Psoas muscle (tissue), 8 donors: ENCODE data around the gene IGFL4. TPM values are rescaled to one million over a fixed set of nuclear protein-coding genes. Genes with fewer than 3 reads are reported as not detected.

ENCODE experiments used
- ATAC-seq, 4 donors: fragments of 200-7000 bp; cut with Tn5 transposase; one replicate each; pipeline ENCODE4 v1.9.1; 2020; ENCODE audit warnings: moderate library complexity in 3 of 4, mild to moderate bottlenecking in 2 of 4
- DNase-seq, 2 donors: peaks; one replicate each; pipeline ENCODE4 v3.0.0-alpha.2; 2020
- H3K27ac ChIP-seq: fragments of 200-600 bp; one replicate; pipeline ENCODE4 v1.8.0; 2022
- H3K27me3 ChIP-seq, 3 donors: fragments of 200-600 bp in 1 of 3; one replicate each; pipeline versions ENCODE4 v1.6.1 to v1.8.0; 2013 to 2022; ENCODE audit warnings: low read length in 2 of 3, mild to moderate bottlenecking in 2 of 3, moderate library complexity in 1 of 3; ENCODE audit not compliant: insufficient read depth in 3 of 3
- H3K36me3 ChIP-seq, 2 donors: fragments of 200-600 bp in 1 of 2; one replicate each; pipeline versions ENCODE4 v1.6.1 to v1.8.0; 2013 to 2022; ENCODE audit warnings: low read depth in 1 of 2, mild to moderate bottlenecking in 1 of 2, moderate library complexity in 1 of 2; ENCODE audit not compliant: insufficient read depth in 1 of 2
- H3K4me1 ChIP-seq: fragments of 200-600 bp; one replicate; pipeline ENCODE4 v1.8.0; 2022
- H3K4me3 ChIP-seq: fragments of 200-600 bp; one replicate; pipeline ENCODE4 v1.8.0; 2022; ENCODE audit warnings: mild to moderate bottlenecking
- H3K9me3 ChIP-seq: fragments of 200-600 bp; one replicate; pipeline ENCODE4 v1.8.0; 2022
- CTCF ChIP-seq: fragments of 200-600 bp; IDR thresholded peaks from one replicate; pipeline ENCODE4 v1.8.0; 2022; ENCODE audit warnings: antibody characterized with exemption
- WGBS, 3 donors: extraction: QIAGEN DNeasy Blood & Tissue Kit; methylation state at CpG; one replicate each; pipeline versions ENCODE4 v1.1.6 to v1.1.7; 2013; 5-methylcytosine and 5-hydroxymethylcytosine counted together
- intact Hi-C, 2 donors: fragments of 100-400 bp; cut with DNase I; formaldehyde crosslinking; loops; one replicate each; pipeline versions ENCODE4 v1.11.0 to v1.14.2; 2022
- polyA plus RNA-seq, 3 donors: library from polyadenylated mRNA; stranded (reverse); fragments of 200-250 nt; gene quantifications; one replicate each; pipeline ENCODE4 v1.2.3, GENCODE V29; 2013
- total RNA-seq, 4 donors: library from RNA; stranded (reverse); fragmentation: NEBNext Ultra II Directional in 2 of 4; extraction: Animal tissue kit (Norgen Biotek cat#: 25700) in 2 of 4; gene quantifications; one replicate each; pipeline versions ENCODE4 v1.2.1 to v1.2.4, GENCODE V29; 2021 to 2023
- donor health status: healthy with polysubstance abuse.
- donor health status: DM: no; HTN: no; CAD: no; lungs with moderate emphysema.
- donor health status: Bipolar disorder and iron deficiency.
- donor health status: healthy.
- donor health status: DM: yes; HTN: yes; CAD: no.
- donor health status: DM: no; HTN: no; CAD: no.
- donor health status: DM: no; HTN: no; CAD: no.
- donor health status: DM: yes; HTN: yes; CAD: no.

Gene IGFL4
- total and polyA plus RNA-seq, 7 donors = not detected

GRCh38 chr19:46042252-46042883, 1.6 kb upstream of the IGFL4 start:
- TF ChIP-seq CTCF = no peak
- DNase-seq (no peak), ATAC-seq (no peak)
- Histone ChIP-seq H3K27ac (no peak overlapping the region), H3K4me3 (no peak overlapping the region), H3K9me3 (no peaks in the 10 kb centered on the region), H3K27me3 (peaks cover 0 to 42% (median 13%) of the 10 kb centered on the region in 3 donors), H3K4me1 (no peaks in the 10 kb centered on the region), H3K36me3 (no peaks in the 10 kb centered on the region)
- intact Hi-C loops = no loop called here
- WGBS, 3 donors = 59 to 81% (median 67%) methylated on average over 5 of the region's 5 CpGs

- ATAC-seq (no peak), DNase-seq (no peak)
- peaks cover 0 to 45% (median 13%) of the 10 kb centered on the region in 3 donors for H3K27me3 ChIP-seq
- no peak overlapping the region for H3K4me3 ChIP-seq
- no peaks in the 10 kb centered on the region for H3K4me1 ChIP-seq
- intact Hi-C loops = no loop called here
- H3K27ac ChIP-seq = no peak overlapping the region
- 75 to 96% (median 87%) methylated on average over 6 of the region's 6 CpGs for WGBS, 3 donors
- H3K9me3 ChIP-seq = no peaks in the 10 kb centered on the region
- no peak for TF ChIP-seq CTCF
- no peaks in the 10 kb centered on the region for H3K36me3 ChIP-seq
These were observed 677 bp downstream of the IGFL4 start for GRCh38 chr19:46040125-46040524.

- ATAC-seq (no peak), DNase-seq (no peak)
- Histone ChIP-seq H3K4me1 (no peaks in the 10 kb centered on the region), H3K36me3 (no peaks in the 10 kb centered on the region), H3K27ac (no peak overlapping the region), H3K9me3 (no peaks in the 10 kb centered on the region), H3K27me3 (peaks cover 0 to 33% (median 9%) of the 10 kb centered on the region in 3 donors), H3K4me3 (no peak overlapping the region)
- WGBS, 3 donors = 52 to 63% (median 54%) methylated on average over 3 of the region's 3 CpGs
- no peak for TF ChIP-seq CTCF
- intact Hi-C loops = no loop called here
These were observed 4.1 kb downstream of the IGFL4 start for GRCh38 chr19:46036744-46037128.

- no peaks in the 10 kb centered on the region for H3K36me3 ChIP-seq
- no peak for TF ChIP-seq CTCF
- no peak overlapping the region for H3K4me3 ChIP-seq
- H3K27ac ChIP-seq = no peak overlapping the region
- intact Hi-C loops = no loop called here
- peaks cover 0 to 30% (median 7%) of the 10 kb centered on the region in 3 donors for H3K27me3 ChIP-seq
- H3K4me1 ChIP-seq = no peaks in the 10 kb centered on the region
- no peak for ATAC-seq
- WGBS, 3 donors = 59 to 77% (median 71%) methylated on average over 13 of the region's 13 CpGs
- no peaks in the 10 kb centered on the region for H3K9me3 ChIP-seq
- no peak for DNase-seq
These were observed 4.6 kb downstream of the IGFL4 start for GRCh38 chr19:46035986-46036743.
